Ovary (tissue), 3 donors: Measurements from ENCODE around the gene ATM.

ENCODE experiments used
- EP300 ChIP-seq: sonication (generic); formaldehyde crosslinking; IDR thresholded peaks from one replicate; pipeline ENCODE4 v1.6.1; 2017; ENCODE audit warnings: antibody characterized with exemption
- TF ChIP-seq, protein P1 (sequence below), 3 donors: fragments of 450-650 bp in 2 of 3; fragments of 200-600 bp in 1 of 3; IDR thresholded peaks; one replicate each; pipeline versions ENCODE4 v1.5.1 to v1.8.0; 2016 to 2022; ENCODE audit warnings: antibody characterized with exemption in 3 of 3, mild to moderate bottlenecking in 1 of 3
- donor health status: DM: no; HTN: no; CAD: no.

- TF ChIP-seq, protein P1, sequence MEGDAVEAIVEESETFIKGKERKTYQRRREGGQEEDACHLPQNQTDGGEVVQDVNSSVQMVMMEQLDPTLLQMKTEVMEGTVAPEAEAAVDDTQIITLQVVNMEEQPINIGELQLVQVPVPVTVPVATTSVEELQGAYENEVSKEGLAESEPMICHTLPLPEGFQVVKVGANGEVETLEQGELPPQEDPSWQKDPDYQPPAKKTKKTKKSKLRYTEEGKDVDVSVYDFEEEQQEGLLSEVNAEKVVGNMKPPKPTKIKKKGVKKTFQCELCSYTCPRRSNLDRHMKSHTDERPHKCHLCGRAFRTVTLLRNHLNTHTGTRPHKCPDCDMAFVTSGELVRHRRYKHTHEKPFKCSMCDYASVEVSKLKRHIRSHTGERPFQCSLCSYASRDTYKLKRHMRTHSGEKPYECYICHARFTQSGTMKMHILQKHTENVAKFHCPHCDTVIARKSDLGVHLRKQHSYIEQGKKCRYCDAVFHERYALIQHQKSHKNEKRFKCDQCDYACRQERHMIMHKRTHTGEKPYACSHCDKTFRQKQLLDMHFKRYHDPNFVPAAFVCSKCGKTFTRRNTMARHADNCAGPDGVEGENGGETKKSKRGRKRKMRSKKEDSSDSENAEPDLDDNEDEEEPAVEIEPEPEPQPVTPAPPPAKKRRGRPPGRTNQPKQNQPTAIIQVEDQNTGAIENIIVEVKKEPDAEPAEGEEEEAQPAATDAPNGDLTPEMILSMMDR (IDR thresholded peaks at IDR 0.05) = no peak
- TF ChIP-seq EP300 = no peak
These were observed 24.0 kb upstream of the ATM start for GRCh38 chr11:108198833-108199232.
